Activated T-helper 1 cell treated with anti-CD3 and anti-CD28 coated beads, Interleukin-12 subunit alpha, Interleukin-12 subunit beta, Interleukin-2, Interleukin-4 antibody, amounts not matched to agents 30 ng/mL and 10 ng/mL and 1 ng/mL, durations not matched to agents 14 hours and 24 hours and 36 hours (primary cell): Measurements from ENCODE around the gene ADGRE3. TPM values are rescaled to one million over a fixed set of nuclear protein-coding genes. Genes with fewer than 3 reads are reported as not detected.
A peak's percentile ranks its signal among the peaks of the same experiment; 100 is the strongest.

Experiments used
- DNase-seq: peaks from one replicate; pipeline ENCODE4 v3.0.0; 2021; ENCODE audit warnings: low spot score
- H3K27ac Mint-ChIP-seq: one replicate; pipeline ENCODE4 v1.8.0; 2021; ENCODE audit warnings: mild to moderate bottlenecking, mixed read lengths
- H3K27me3 Mint-ChIP-seq: one replicate; pipeline ENCODE4 v1.8.0; 2022; ENCODE audit warnings: mild to moderate bottlenecking, moderate library complexity, mixed read lengths; ENCODE audit not compliant: insufficient read depth
- H3K36me3 Mint-ChIP-seq: one replicate; pipeline ENCODE4 v1.8.0; 2021; ENCODE audit warnings: low read depth, mixed read lengths
- H3K4me1 Mint-ChIP-seq: one replicate; pipeline ENCODE4 v1.8.0; 2021; ENCODE audit warnings: low read depth, mixed read lengths
- H3K4me3 Mint-ChIP-seq: one replicate; pipeline ENCODE4 v1.8.0; 2021; ENCODE audit warnings: mild to moderate bottlenecking, moderate library complexity, mixed read lengths
- H3K9me3 Mint-ChIP-seq: one replicate; pipeline ENCODE4 v1.8.0; 2021; ENCODE audit warnings: mixed read lengths
- intact Hi-C: fragments of 100-400 bp; cut with micrococcal nuclease; formaldehyde crosslinking; loops from one replicate; pipeline ENCODE4 v1.15.1; 2024
- total RNA-seq: library from RNA; stranded (reverse); gene quantifications from 2 replicates; pipeline ENCODE4 v1.2.3, GENCODE V29; 2022

The ADGRE3 gene, protein sequence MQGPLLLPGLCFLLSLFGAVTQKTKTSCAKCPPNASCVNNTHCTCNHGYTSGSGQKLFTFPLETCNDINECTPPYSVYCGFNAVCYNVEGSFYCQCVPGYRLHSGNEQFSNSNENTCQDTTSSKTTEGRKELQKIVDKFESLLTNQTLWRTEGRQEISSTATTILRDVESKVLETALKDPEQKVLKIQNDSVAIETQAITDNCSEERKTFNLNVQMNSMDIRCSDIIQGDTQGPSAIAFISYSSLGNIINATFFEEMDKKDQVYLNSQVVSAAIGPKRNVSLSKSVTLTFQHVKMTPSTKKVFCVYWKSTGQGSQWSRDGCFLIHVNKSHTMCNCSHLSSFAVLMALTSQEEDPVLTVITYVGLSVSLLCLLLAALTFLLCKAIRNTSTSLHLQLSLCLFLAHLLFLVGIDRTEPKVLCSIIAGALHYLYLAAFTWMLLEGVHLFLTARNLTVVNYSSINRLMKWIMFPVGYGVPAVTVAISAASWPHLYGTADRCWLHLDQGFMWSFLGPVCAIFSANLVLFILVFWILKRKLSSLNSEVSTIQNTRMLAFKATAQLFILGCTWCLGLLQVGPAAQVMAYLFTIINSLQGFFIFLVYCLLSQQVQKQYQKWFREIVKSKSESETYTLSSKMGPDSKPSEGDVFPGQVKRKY
- total RNA-seq: not detected in 2 replicates

DNA sequence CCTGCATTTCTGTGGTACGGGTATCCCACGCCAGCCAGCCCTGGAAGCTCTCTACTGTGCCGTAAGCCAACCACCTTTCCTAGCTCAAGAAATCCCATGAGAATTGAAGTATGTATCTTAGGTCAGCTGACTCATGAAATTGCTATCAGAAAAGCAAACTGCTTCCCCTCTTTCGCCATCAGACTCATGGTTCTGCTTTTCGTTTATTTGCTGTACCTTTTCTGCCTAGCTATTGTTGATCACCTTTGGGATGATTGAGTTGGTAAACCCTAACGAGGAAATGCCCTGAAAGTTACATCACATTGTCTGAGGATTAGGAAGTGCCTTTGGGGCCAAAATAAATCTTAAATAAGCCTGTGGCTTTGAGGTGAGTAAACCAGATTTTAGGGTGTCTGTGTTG, at the start of gene ADGRE3:
Gene ADGRE3 (minus strand): TSS at position 81 of the 400 bp plus-strand sequence. CDS start 74 bp downstream, at position 7.
- intact Hi-C loops: no loop called here
- Mint-ChIP-seq H3K27ac (no peak within 1 kb of the TSS), H3K27me3 (no peaks in the 10 kb centered on the region), H3K36me3 (no peaks in the 10 kb centered on the region), H3K9me3 (no peaks in the 10 kb centered on the region), H3K4me3 (no peak within 1 kb of the TSS), H3K4me1 (no peaks in the 10 kb centered on the region)
- no peak for DNase-seq

- DNase-seq: no peak
- H3K9me3 Mint-ChIP-seq: peaks cover 71% of the 10 kb centered on the region
- no peaks in the 10 kb centered on the region for H3K27me3 Mint-ChIP-seq
- no peaks in the 10 kb centered on the region for H3K4me1 Mint-ChIP-seq
- H3K36me3 Mint-ChIP-seq: peaks cover 28% of the 10 kb centered on the region
- no peak overlapping the region for H3K4me3 Mint-ChIP-seq
- intact Hi-C loops: no loop called here
- no peak overlapping the region for H3K27ac Mint-ChIP-seq
Measured at GRCh38 chr19:14722127-14722526, 47.5 kb upstream of the ADGRE3 start.

DNA sequence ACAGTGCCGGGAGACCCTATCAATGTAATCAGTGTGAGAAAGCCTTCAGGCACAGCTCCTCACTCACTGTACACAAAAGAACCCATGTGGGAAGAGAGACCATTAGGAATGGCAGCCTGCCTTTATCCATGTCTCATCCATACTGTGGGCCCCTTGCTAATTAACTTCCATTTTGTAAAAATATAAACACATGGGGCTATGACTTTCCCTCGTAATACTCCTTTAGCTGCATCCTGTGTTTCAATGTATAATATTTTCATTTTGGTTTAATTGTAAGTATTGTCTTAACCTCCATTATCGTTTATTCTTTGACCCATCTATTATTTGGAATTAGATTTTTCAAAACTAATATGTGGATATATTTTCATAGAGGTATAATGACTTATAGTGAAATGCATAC, 44.5 kb upstream of the ADGRE3 start:
- peaks cover 54% of the 10 kb centered on the region for H3K36me3 Mint-ChIP-seq
- H3K4me1 Mint-ChIP-seq: no peaks in the 10 kb centered on the region
- no peak overlapping the region for H3K4me3 Mint-ChIP-seq
- peaks cover 76% of the 10 kb centered on the region for H3K9me3 Mint-ChIP-seq
- intact Hi-C loops: no loop called here
- DNase-seq: no peak
- H3K27me3 Mint-ChIP-seq: no peaks in the 10 kb centered on the region
- no peak overlapping the region for H3K27ac Mint-ChIP-seq

- H3K27me3 Mint-ChIP-seq: no peaks in the 10 kb centered on the region
- DNase-seq: no peak
- no peak overlapping the region for H3K4me3 Mint-ChIP-seq
- peaks cover 59% of the 10 kb centered on the region for H3K36me3 Mint-ChIP-seq
- peaks cover 79% of the 10 kb centered on the region for H3K9me3 Mint-ChIP-seq
- no peak overlapping the region for H3K27ac Mint-ChIP-seq
- intact Hi-C loops: no loop called here
- no peaks in the 10 kb centered on the region for H3K4me1 Mint-ChIP-seq
Measured at GRCh38 chr19:14718522-14719116, 44.0 kb upstream of the ADGRE3 start.

- peaks cover 77% of the 10 kb centered on the region for H3K9me3 Mint-ChIP-seq
- peaks cover 71% of the 10 kb centered on the region for H3K36me3 Mint-ChIP-seq
- no peaks in the 10 kb centered on the region for H3K27me3 Mint-ChIP-seq
- intact Hi-C loops: no loop called here
- no peak overlapping the region for H3K4me3 Mint-ChIP-seq
- no peak for DNase-seq
- H3K27ac Mint-ChIP-seq: no peak overlapping the region
- H3K4me1 Mint-ChIP-seq: no peaks in the 10 kb centered on the region
Measured at GRCh38 chr19:14715841-14716240, 41.2 kb upstream of the ADGRE3 start.

- intact Hi-C loops: no loop called here
- no peaks in the 10 kb centered on the region for H3K4me1 Mint-ChIP-seq
- H3K9me3 Mint-ChIP-seq: peaks cover 7% of the 10 kb centered on the region
- no peak for DNase-seq
- H3K4me3 Mint-ChIP-seq: no peak overlapping the region
- H3K36me3 Mint-ChIP-seq: peaks cover 59% of the 10 kb centered on the region
- no peak overlapping the region for H3K27ac Mint-ChIP-seq
- H3K27me3 Mint-ChIP-seq: no peaks in the 10 kb centered on the region
Measured at GRCh38 chr19:14704450-14704849, 29.8 kb upstream of the ADGRE3 start.

GRCh38 chr19:14703833-14704232, 29.2 kb upstream of the ADGRE3 start:
- Mint-ChIP-seq H3K27ac (no peak overlapping the region), H3K4me3 (no peak overlapping the region), H3K4me1 (no peaks in the 10 kb centered on the region), H3K36me3 (peaks cover 58% of the 10 kb centered on the region), H3K9me3 (peaks cover 3% of the 10 kb centered on the region), H3K27me3 (no peaks in the 10 kb centered on the region)
- DNase-seq: no peak
- intact Hi-C loops: no loop called here

- Mint-ChIP-seq H3K27ac (no peak overlapping the region), H3K36me3 (peaks cover 53% of the 10 kb centered on the region), H3K27me3 (no peaks in the 10 kb centered on the region), H3K9me3 (no peaks in the 10 kb centered on the region), H3K4me1 (no peaks in the 10 kb centered on the region), H3K4me3 (no peak overlapping the region)
- intact Hi-C loops: no loop called here
- no peak for DNase-seq
Measured at GRCh38 chr19:14700711-14701375, 26.2 kb upstream of the ADGRE3 start.

- Mint-ChIP-seq H3K27ac (no peak overlapping the region), H3K4me1 (no peaks in the 10 kb centered on the region), H3K9me3 (no peaks in the 10 kb centered on the region), H3K36me3 (peaks cover 48% of the 10 kb centered on the region), H3K4me3 (no peak overlapping the region), H3K27me3 (no peaks in the 10 kb centered on the region)
- DNase-seq: no peak
- intact Hi-C loops: no loop called here
Measured at GRCh38 chr19:14699641-14700040, 25.0 kb upstream of the ADGRE3 start.

- H3K4me3 Mint-ChIP-seq: no peak overlapping the region
- H3K27ac Mint-ChIP-seq: no peak overlapping the region
- peaks cover 2% of the 10 kb centered on the region for H3K4me1 Mint-ChIP-seq
- H3K36me3 Mint-ChIP-seq: peaks cover 27% of the 10 kb centered on the region
- DNase-seq: no peak
- H3K27me3 Mint-ChIP-seq: no peaks in the 10 kb centered on the region
- H3K9me3 Mint-ChIP-seq: no peaks in the 10 kb centered on the region
- intact Hi-C loops: no loop called here
Measured at GRCh38 chr19:14695471-14695870, 20.8 kb upstream of the ADGRE3 start.

- Mint-ChIP-seq H3K27ac (no peak overlapping the region), H3K9me3 (no peaks in the 10 kb centered on the region), H3K4me1 (peaks cover 5% of the 10 kb centered on the region), H3K4me3 (no peak overlapping the region), H3K27me3 (no peaks in the 10 kb centered on the region), H3K36me3 (peaks cover 22% of the 10 kb centered on the region)
- DNase-seq: no peak
- intact Hi-C loops: no loop called here
Measured at GRCh38 chr19:14694641-14695266, 20.1 kb upstream of the ADGRE3 start.

DNA sequence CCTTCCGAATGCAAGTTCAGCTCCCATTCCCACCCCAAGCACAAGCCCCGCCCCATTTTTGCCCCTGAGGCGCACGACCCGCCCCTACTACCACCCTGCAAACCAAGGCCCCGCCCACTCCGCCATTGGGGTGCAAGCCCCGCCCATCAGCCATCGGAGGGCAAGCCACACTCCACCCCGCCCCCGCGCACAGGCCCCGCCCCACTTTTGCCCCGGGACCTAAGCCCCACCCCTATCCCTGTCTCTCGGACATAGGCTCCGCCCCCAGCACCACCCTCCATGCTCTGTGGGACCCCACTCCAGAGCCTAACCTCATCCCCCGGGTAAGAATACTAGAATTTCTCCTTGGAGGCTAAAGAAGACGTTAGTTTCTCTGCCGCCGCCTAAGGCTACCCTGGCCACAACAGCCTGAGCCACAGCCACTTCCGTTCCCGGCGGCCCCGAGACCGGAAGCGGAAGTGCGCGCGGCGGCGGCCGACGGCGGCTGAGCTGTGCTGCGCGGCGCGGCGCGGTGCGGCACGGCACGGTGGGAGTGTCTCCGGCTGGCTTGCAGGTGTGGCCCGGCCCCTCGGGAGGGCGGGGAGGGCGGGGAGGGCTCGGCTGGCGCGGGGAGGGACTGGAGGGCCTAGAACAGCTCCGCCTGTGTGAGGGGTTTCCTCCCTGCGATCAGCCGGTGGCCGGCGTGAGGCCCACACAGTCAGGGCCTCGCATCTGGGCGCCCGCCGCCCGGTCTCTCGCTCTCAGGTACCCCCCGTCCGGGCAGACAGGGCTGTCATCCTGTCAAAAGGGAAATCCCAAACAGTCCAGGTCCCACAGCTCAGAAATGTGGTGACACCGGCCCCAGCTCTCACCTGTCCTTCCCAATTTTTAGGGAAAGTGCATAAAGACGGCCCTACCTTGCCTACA, 15.2 kb upstream of the ADGRE3 start, which contains the start of gene ZNF333:
Gene ZNF333 (plus strand): TSS at position 451 of the 906 bp plus-strand sequence. CDS start 3,444 bp downstream, outside the sequence.
- H3K27ac Mint-ChIP-seq: peak within 1 kb of the TSS; percentile 99
- H3K4me1 Mint-ChIP-seq: peaks cover 16% of the 10 kb centered on the region
- peak within 1 kb of the TSS; percentile 93 for H3K4me3 Mint-ChIP-seq
- peaks cover 3% of the 10 kb centered on the region for H3K36me3 Mint-ChIP-seq
- intact Hi-C loops: loop anchor here (1.0 to 5.0 kb wide), 5 partner anchors 118 to 958 kb away; partner anchors contain the start of genes DNAJB1, NDUFB7 and TECR
- DNase-seq: peak; percentile 94
- H3K9me3 Mint-ChIP-seq: no peaks in the 10 kb centered on the region
- peaks cover 3% of the 10 kb centered on the region for H3K27me3 Mint-ChIP-seq
